ENCODE data around the gene THSD7B.

The THSD7B gene

DNA sequence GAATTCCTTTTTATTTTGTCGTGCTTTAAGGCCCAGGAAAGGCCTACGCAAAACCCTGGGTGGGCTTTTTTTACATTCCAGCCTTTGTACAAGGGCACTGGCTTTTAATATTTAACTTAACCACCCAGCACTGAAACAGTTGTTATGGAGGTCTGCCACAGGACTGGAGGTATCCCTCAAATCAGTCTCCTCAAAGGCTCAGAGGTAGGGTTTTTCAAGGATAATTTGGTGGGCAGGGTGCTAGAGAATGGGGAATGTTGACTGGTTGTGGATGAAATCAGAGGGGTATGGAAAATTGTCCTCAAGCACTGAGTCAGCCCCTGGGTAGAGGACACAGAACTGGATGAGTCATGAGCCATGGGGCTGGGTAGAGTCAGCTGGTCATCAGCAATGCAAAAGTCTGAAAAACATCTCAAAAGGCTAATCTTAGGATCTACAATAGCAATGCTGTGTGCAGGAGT lies 443.1 kb downstream of the THSD7B start:
- no peak for DNase-seq

DNA sequence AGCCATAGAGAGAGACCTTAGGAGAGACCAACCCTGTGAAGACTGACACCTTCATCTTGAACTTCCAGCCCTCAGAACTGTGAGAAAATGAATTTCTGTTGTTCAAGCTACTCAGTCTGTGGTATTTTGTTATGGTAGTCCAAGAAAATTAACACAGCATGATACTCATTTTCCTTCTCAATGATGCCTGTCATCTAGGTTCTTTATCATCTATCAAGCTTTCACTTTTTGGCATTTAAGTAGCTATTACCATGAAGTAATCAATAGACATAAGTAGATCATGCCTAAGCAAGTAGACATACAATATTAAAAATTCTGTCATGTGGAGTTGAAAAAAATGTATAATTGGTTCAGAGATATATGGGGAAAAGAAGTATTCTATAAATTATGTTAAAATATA lies 444.7 kb downstream of the THSD7B start:
- no peak for DNase-seq

DNA sequence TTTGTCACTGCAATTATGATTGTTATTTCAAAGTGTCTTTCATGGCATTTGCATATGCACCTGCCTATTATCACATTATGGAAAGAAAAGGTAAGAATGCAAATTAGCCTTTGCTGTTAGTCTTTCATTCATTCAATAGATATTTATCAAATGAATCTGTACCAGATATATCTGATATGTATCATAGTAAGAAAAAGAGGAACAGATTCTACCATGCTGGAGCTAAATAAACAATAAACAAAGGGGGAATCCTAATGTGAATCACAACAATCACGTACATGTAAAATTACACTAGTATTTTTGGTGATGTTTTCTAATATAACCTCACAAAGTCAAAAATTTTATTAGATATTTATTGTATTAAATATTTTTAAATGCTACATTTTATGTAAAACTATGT lies 446.4 kb downstream of the THSD7B start:
- DNase-seq, result no peak

DNA sequence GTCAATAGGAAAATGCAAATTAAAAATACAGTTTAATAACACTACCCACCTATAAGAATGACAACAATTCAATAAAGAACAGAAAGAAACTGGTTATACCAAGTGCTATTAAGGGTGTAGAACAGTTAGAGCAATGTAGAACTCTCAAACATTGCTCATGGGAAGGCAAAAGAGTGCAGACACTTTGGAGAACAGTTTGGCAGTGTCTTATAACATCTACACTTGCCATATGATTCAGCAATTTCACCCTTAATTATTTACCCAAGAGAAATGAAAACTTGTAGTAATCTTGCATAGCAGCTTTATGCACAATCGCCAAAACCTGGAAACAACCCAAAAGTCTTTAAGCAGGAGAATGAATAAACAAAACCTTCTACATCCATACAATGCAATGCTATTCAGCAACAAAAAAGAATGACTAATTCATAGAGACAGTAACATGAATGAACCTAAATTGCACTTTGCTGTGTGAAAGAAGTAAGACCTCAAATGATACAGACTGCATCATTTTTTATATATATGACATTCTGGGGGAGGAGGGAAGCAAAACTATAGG lies 455.2 kb downstream of the THSD7B start:
- DNase-seq, result no peak

DNA sequence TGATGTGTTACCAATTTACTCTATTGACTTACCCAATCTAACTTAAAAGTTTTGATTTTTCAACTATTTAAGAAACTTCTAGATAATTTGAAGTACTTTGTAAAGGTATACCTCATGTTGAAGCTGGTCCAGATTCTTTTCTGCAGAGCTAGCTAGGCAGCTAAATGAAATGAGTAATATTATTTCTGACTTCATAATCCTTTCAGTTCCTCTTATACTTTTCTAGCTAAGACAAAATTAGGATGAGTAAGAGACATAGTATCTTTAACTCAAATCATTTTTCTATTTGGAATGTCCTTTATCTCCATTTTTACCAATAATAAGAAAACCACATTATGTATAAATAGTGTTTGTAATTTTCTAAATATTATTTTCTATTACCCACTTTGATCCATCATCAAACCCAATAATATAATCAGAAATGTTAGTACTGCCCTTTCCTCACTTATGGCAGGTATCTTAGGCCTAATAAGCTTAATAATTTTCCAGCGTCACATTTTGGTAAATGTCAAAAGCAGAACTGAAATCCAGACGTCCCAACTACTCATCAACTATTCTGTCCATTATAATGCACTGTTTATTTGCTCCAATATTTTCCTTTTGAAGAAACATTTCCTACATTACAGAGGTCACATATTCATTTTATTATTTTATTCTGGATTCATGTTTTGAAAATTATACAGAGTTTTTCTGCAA lies 456.6 kb downstream of the THSD7B start:
- no peak for DNase-seq

DNA sequence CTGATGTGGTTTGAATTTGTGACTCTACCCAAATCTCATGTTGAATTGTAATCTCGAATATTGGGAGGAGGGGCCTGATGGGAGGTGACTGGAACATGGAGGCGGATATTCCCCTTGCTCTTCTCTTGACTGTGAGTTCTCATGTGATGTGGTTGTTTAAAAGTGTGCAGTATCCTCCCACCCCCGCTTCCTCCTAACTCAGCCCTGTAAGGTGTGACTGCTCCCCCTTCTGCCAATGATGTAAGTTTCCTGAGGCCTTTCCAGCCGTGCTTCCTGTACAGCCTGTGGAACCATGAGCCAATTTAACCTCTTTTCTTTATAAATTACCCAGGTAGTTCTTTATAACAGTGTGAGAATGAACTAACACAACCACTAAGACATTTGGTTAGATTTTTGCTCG lies 458.4 kb downstream of the THSD7B start:
- no peak for DNase-seq

DNA sequence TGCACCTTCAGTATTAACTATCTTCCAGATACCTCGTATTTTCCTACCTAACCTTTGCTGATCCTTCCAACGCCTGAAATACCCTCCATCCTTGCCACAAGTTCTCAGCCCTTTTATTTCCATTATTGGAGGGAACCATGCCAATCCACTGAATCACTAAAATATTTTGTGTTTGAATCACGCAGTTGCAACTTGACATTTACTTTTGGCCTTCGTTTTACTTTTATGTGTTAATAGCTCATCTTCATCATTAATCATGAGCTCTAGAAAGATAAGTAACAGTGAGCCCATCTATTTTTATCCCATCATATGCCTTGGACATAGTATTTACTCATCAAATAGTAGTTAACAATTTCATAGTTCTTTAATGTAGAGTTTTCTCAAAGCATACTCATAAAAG lies 463.2 kb downstream of the THSD7B start:
- no peak for DNase-seq

DNA sequence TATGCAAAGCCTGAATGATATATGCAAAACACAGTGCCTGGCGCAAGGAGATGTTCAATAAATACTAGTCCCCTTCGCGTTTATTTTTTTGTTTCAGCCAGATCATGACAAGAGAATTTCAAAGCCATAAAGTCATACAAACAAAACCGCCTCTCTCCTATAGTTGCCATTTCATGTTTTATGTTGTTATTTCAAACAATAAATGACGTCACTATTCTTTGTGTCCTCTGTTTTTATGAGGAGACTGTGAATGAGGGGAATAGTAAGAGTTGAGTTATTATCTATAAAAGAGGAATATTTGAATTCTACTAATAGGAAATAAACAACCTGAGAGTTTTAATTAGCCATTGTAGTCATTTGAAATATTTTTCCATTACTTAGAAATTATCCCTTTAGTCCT lies 464.5 kb downstream of the THSD7B start:
- DNase-seq, result no peak

DNA sequence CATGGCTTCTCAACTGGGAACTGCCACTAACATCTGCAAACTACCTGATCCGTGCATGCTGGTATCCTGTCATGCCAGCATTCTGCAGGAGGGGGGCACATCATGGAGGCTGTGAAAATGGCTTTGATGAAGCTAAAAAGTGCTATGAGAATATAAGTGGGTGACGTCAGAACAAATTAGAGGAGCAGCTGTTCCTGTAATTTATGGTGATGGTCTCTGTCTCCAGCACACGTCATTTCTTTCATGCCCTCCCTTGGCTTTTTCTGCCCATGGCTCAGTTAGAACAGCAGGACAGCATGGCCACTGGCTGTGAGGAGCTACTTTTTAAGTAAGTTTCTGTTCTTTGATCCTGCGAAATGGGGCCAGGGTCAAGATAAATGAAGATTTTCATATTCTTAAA lies 466.3 kb downstream of the THSD7B start:
- no peak for DNase-seq

DNA sequence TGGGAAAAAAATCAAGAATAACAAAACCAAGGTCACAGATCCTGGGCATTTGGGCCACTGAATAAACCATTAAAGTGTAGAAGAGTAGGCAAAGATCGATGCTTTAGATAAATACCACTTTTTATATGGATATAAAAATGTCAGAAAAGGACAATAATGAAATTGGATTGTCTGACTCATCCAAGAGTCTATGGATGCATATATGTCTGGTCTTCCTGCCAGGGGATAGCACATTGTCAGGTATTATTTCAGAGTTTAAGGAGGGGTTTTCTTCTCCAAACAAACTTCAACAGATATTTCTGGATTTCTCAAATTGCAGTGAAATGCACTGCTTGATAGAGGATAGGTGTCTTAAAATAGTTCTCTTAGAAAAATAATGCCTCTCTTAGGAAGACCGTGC lies 466.7 kb downstream of the THSD7B start:
- no peak for DNase-seq

DNA sequence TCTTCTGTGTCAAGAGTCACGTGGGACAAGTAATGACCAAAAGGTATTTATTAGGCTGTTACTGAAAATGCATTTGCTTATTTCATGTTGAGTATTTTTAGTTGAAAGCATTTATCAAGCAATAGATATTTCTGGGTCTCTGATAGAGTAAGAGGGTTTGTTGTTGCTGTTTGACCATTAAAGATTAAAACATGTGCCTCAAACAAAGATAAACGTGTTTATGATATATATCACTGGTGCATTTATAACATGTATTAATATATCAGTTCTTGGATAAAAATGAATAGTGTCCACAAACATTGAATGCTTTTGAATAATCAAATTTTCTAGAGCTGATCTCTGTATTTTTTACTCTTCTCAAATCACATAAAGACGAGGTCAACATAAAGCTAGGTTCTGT lies 467.7 kb downstream of the THSD7B start:
- no peak for DNase-seq

DNA sequence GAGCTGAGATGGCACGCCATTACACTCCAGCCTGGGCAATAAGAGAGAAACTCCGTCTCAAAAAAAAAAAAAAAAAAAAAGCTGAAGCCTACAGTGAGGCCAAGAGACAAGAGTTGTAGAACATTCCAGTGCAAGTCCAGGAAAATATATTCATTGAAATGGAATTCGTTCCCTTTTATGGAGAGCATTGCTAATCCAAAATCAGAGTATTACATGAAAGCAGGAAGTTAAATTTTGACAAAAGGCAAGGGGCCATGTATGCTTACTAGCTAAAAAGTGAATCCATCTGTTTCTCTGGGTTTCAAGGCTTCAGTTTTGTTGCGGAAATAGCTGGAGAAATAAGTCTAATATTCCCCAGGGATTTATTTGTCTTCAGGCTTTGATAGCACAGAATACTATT lies 471.7 kb downstream of the THSD7B start:
- DNase-seq, result no peak

DNA sequence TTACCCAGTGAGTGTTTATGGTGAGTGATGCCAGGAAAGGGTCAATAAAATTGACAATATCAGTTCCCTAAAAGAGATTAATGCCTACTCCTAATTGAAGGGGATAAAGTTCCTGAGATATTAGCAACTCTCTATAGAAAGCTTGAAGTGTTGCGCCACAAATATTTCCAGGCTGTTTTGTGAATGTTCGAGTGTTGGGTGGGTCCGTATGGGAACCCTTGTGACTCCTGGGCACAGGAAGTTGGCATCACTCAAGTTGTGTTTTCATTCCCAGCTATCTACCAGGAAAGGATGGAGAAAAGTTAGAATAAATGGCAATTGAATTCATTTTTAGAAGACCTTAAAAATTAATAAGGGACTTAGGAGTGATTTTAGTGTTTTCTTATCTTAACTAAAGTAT lies 472.7 kb downstream of the THSD7B start:
- no peak for DNase-seq

DNA sequence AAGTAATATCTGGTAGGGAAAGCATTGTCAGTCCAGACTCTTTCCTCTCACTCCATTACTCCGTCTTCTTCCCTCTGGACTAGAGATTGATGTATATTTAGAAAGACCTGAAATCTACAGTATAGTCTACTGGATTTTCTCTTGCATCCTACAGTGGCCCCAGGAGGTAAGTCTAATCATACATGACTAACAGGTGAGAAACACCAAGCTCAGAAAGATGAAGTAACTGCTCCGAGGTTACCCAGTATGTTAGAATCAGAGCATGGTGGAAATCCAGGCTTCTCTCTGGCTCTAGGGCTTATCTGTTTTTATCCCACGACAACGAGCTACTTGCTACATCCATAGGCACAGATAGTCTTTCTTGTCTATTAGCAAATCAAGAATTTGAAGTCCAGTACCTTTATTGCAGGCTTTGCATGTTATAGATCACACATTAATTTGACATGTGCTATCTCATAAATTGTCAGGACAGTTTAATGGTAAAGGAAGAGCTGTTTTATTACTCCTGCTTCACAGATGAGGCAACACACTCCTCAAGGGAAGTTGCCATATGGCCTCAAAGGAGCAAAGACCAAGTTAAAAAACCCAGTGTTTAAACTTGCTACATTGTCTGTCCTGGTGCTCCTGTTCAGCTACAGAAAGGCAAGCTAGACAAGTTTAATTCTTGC lies 484.3 kb downstream of the THSD7B start:
- DNase-seq, result no peak

DNA sequence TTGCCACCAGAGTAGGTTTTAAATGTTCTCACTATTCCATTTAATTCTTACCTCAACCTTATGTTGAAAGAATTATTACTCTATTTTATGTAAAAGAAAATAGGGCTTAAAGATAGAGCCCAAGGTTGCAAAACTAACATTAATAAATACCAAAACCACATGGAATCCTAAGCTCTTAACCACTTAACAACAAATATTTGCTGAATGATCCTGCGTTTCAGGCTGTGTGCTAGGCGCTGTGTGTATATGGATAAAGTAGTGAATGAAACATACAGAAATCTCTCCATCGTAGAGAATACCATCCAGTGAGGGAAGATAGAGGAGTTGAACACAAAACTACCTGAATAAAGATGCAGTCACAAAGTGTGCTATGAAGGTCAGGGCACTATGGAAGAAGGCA lies 485.1 kb downstream of the THSD7B start:
- DNase-seq, result no peak

DNA sequence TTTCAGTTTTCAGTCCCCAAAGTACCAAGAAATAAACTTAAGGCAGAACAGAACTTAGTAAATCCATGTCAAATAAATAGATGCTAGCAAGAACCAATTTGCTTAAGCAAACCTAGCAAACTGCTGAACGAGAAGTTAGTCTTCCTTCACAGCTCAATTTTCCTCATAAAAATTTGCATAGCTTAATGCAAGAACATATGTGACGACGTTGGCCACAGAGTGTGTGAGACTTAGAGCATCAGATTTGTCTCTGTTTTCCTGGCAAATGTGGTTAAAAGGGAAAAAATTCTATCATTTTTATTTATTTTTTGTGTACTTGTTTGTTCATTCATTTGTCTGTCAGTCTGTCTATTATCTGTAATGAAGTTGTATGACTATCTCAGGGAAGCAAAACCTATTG lies 485.7 kb downstream of the THSD7B start:
- no peak for DNase-seq

DNA sequence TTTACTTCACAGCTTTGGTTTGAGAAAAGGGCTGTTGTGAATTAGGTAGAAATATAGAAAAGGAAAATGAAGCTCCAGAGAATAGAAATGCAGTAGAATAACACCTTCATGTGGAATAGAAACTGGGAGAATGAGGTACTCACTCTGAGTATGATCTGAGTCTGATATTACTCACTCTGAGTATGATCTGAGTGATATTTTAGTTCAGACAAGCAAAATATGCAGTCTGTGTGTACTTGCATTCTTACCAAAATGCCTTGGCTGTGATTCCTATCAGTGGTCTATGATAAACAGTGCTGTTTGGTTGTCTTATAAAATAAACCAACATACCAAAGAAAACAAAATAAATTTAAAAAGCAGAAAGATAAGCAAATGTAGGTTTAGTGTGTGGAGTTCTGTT lies 487.6 kb downstream of the THSD7B start:
- DNase-seq, result no peak

DNA sequence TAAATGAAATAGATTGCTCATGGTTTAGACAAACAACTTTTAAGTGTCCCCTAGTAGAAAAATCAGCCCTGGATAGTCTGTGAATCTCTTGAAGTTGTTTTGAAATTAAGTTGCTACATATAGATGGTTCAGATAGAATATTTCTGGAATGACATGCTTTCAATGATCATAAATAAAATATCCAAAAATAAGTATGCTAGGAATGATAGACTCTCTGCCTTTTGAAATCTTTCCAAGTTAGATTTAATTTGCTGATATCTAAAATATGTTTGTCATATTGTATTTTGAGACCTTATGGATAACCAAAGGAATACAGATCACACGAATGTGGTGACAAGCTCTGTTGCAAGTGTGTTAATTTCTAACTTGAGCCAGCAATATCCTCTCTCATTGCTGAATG lies 488.7 kb downstream of the THSD7B start:
- DNase-seq, result no peak

DNA sequence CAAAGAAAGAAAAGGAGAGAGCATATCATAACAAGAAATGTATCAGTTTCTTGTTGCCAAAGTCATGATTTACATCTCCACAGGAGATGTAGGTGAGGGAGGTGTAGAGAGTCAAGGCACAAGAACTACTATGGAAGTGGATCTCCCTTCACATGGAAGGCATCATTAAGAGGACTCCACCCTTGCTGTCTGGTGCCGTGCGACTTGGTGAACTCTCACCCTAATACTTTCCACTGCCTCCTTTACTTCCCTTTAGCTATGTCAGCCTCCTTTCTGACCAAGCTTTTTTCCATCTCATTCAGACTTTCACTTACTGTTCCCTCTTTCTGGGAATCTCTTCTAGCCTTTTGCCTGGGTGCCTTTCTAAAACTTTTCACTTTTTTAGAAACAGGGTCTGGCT lies 490.0 kb downstream of the THSD7B start:
- no peak for DNase-seq

DNA sequence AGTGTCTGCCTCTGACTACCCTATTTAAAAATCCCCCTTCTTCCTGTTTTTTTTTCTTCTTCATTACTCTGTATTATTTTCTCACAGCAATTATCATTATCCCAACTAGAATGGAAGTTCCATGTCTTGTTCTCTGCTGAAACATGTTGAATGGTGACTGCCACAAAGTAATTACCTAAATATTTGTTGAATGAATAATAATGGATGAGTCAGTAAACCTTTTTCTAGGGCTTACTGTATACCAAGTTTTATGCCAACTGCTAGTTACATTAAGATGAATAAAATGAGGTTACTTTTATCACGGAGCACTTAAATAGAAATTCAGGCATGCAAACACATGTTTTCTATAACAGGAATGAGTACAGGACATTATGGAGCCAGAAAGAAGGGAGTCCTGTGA lies 490.6 kb downstream of the THSD7B start:
- DNase-seq, result no peak

DNA sequence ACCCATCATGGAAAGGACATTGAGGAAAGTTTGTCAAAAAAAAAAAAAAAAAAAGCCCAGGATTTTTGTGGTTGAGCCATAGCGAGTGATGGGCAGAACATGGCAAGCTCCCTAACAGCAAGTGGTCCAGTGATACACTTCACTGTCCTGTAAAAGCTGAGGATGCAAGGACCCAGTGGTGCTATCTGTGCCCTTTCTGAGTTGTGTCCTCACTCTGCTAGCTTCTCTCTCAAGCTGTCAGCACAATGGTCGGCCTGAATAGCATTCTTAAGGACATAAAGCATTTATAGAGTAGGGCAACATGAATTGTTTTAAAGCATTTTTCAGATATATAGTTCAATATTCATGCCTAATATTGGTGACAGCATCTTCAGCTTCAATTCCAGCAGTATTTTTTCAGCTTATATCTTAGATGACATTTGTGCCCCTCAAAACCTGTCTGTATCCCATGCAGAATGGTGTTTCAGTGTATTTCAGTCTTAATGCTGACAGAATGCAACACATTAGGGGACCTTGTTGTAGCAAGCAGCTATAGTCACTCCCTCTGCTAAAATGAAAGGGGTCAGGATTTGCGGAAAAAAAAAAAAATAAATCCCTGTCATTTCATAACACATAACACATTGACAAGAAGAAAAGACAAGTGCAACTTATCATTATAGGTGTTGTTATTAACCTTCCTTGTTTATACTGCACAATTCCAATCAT lies 496.7 kb downstream of the THSD7B start:
- no peak for DNase-seq

DNA sequence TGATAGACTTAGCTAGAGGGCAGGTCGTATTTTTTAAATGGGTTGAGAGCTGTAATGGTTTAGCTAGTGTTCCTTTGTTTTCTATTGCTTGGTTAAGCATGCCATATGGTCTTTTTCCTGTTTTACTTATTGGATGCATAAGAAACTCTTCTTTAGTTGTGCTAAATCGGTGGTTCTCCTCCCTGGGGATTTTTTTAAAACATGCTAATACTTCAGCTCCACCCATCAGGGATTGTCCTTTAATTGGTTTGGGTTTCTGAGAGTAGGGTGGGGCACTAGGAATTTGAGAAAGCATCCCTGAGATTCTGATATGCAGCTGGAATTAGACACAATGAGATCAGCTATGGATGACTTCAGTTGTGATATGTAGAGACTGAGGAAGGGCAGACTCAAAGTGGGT lies 497.2 kb downstream of the THSD7B start:
- no peak for DNase-seq

DNA sequence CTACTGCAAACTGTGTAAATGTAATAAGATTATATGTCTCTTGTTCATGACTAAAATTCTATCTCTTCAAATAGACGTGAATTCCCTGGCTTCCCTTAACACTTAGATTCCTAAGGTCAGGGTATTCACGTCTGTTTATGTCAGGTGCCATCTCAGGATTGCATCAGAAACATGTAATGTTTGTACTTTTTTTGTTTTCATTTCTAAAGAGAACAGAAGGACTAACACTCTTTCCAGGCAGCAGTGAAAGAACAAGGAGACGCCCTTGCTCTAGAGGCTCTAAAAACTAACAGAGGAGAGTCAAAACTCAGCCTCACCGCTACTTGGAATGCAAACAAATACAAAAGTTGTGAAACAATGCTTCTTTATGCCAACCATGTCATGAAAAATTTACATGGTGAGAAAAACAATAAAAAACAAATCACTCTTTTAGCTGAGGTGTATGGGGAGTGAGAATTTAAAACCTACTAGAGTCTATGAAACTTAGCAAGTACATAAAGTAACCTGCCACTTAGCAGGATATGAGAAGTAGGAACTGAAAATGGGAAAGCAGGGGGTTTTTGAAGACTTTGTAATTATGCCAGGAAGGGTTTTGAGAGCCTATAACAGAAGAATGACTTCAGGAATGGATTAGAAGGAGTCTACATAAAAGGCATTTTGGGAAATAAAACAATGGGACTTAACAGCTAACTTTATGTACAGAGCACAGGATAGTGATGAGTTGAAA lies 522.7 kb downstream of the THSD7B start:
- DNase-seq, result no peak
